DOHH2 (cell line): ENCODE data around the gene C1orf53.

Experiments used
- EZH2phosphoT487 ChIP-seq: fragments of 200-600 bp; sonication (generic); IDR thresholded peaks from 2 replicates; pipeline ENCODE4 v1.6.1; 2017; ENCODE audit warnings: borderline replicate concordance, mild to moderate bottlenecking, antibody characterized with exemption, low read length, moderate library complexity, mixed read lengths
- TF ChIP-seq, protein P1 (sequence below): fragments of 200-600 bp; sonication (generic); IDR thresholded peaks from one replicate; pipeline ENCODE4 v1.5.1; 2014; ENCODE audit warnings: antibody characterized with exemption, mild to moderate bottlenecking, low read depth, low read length; ENCODE audit not compliant: poor library complexity, severe bottlenecking

DNA sequence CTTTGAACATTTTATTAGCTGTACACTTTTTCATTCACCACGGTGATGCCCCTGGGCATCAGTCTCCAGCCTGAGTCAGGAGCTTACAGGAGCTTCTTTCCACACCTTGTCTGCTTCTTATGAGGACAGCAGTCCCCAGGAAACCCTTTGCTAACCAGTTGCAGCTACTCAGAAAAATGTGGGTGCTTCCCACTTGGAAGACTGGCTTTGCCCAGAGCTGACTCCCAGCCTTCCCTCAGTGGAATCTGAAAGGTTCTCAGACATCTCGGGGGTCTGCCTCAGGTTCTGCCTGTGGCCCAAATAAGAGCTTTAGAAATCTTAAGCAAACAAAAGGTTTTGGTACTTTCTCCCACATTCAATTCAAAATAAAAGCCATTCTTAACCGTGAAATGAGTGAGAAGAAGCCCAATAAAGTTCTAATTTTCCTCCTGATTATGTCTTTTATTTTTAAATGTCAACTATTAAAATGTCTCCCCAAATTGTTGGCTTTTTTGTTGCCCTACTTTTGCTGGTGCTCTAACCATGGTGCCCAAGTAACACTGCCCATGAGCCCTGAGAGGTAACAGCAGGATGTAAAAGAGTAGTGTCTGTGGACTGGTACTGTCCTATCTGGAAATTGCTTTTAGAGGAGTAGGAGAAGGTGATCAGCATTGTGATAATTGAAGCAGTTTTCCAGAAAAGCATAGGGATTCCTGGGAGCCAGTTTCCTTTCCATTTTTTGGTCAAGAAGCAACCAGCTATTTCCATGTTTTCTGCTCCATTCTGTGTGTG lies 5.6 kb downstream of the C1orf53 start:
- TF ChIP-seq, protein P1, sequence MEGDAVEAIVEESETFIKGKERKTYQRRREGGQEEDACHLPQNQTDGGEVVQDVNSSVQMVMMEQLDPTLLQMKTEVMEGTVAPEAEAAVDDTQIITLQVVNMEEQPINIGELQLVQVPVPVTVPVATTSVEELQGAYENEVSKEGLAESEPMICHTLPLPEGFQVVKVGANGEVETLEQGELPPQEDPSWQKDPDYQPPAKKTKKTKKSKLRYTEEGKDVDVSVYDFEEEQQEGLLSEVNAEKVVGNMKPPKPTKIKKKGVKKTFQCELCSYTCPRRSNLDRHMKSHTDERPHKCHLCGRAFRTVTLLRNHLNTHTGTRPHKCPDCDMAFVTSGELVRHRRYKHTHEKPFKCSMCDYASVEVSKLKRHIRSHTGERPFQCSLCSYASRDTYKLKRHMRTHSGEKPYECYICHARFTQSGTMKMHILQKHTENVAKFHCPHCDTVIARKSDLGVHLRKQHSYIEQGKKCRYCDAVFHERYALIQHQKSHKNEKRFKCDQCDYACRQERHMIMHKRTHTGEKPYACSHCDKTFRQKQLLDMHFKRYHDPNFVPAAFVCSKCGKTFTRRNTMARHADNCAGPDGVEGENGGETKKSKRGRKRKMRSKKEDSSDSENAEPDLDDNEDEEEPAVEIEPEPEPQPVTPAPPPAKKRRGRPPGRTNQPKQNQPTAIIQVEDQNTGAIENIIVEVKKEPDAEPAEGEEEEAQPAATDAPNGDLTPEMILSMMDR = no peak
- no peak for TF ChIP-seq EZH2phosphoT487
